GM10266 (cell line): ENCODE measurements around the gene C1QTNF1.
A peak's percentile ranks its signal among the peaks of the same experiment; 100 is the strongest.

Source experiments
- DNase-seq: peaks from one replicate; pipeline ENCODE4 v3.0.0; 2012; ENCODE audit errors: extremely low spot score
- TF ChIP-seq, protein P1 (sequence below): IDR thresholded peaks from 2 replicates; pipeline ENCODE4 v1.5.1; 2012; ENCODE audit warnings: mild to moderate bottlenecking, low read depth; ENCODE audit not compliant: control insufficient read depth, insufficient read depth; ENCODE audit errors: missing control alignments

Gene C1QTNF1

GRCh38 chr17:78988152-78988551 lies 35.8 kb upstream of the C1QTNF1 start:
- TF ChIP-seq, protein P1, sequence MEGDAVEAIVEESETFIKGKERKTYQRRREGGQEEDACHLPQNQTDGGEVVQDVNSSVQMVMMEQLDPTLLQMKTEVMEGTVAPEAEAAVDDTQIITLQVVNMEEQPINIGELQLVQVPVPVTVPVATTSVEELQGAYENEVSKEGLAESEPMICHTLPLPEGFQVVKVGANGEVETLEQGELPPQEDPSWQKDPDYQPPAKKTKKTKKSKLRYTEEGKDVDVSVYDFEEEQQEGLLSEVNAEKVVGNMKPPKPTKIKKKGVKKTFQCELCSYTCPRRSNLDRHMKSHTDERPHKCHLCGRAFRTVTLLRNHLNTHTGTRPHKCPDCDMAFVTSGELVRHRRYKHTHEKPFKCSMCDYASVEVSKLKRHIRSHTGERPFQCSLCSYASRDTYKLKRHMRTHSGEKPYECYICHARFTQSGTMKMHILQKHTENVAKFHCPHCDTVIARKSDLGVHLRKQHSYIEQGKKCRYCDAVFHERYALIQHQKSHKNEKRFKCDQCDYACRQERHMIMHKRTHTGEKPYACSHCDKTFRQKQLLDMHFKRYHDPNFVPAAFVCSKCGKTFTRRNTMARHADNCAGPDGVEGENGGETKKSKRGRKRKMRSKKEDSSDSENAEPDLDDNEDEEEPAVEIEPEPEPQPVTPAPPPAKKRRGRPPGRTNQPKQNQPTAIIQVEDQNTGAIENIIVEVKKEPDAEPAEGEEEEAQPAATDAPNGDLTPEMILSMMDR: no peak
- DNase-seq: no peak

DNA sequence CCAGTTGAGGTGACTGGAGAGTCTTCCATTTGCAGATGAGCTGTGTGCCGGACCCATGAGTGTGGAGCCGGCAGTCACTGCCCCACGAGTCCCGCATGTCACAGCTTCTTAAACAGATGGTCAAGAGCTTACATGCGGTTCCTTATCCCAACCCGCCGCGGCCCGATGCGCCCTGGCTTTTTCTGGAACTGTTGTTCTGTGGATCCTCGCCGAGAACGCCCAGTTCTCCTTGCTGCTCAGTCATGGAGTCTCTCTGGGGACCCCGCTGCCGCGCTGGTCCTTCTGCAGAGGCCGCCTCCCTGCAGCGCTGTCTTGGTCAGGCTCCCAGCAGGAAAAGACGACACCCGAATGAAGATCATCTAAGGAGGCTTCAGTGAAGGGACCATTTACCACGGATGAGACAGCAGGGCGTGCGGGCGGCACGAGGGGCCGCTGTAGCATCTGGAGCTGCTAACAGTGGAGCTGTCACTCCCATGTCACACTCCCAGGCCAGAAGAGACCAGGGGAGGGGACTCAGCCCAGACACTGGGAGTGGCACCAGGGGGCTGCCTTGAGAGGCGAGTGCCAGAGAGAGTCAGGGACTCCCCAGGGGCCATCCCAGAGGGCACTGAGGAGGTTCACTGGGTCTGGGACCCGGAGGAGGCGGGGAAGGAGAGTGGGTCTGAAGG lies 33.5 kb upstream of the C1QTNF1 start:
- no peak for DNase-seq
- TF ChIP-seq, protein P1: no peak

DNA sequence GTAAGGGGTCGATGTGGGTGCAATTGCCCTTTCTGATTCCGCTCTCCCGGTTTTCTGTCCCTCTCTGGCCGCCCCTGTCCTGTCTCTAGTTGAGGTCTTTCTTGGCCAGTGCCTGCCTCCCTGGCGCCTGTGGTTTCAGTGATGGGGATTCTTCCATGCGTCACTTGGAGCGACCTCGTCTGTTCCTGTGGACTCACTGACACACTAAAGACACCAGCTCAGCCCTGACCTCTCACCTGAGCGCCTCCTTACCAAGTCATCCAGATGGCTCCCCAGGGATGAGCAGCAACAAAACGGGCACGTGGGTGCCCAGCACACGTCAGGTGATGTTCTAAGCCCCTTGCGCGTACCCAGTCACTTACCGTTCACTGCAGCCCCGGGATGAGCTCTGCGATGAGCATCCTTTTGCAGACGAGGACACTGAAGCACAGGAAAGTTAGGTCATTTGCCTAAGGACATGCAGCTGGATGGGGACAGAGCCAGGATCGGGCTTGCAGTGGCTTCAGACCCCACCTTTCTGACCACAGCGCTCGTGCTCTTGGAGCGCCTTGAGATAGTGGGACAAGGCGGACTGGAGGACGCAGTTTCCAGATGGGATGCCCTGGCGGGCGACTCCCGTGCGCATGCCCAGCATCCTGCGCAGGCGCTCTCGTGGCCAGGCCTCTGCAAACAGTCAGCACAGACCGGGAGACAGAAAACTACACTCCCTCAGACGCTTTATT lies 32.8 kb upstream of the C1QTNF1 start:
- TF ChIP-seq, protein P1: no peak

DNA sequence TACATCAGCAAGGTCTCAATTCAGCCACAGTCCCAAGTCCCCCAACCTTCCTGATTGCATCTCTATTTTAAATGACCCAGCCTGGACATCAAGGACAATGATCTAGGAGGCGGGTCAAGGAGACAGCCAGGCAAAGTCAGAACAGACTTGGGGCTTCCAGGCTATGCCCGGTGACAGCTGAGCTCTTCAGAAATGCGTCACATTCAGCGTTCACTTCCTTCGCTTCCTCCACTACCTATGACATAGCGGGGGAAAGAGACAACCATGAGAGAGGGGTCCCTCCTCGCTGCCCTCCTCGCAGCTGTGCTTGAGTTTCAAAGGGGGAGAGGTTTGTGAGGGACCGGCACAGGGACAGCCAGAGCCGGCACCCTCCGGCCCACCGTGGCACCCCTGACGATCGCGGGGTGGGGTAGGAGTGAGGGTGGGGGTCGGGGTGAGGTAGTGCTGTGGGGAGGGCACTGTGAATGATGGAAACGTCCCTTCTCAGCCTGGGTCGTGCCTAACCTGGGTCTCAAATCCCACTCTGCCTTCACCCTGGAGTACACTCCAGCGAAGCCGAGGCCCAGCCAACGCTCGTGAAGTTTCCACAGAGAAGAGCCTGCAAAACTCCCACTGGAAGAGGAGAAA lies 31.9 kb upstream of the C1QTNF1 start:
- DNase-seq: no peak
- TF ChIP-seq, protein P1: no peak

More for the DNA sequence above, 32.8 kb upstream of the C1QTNF1 start:
- no peak for DNase-seq

GRCh38 chr17:78992542-78993212 lies 31.3 kb upstream of the C1QTNF1 start:
- TF ChIP-seq, protein P1: no peak
- DNase-seq: no peak

DNA sequence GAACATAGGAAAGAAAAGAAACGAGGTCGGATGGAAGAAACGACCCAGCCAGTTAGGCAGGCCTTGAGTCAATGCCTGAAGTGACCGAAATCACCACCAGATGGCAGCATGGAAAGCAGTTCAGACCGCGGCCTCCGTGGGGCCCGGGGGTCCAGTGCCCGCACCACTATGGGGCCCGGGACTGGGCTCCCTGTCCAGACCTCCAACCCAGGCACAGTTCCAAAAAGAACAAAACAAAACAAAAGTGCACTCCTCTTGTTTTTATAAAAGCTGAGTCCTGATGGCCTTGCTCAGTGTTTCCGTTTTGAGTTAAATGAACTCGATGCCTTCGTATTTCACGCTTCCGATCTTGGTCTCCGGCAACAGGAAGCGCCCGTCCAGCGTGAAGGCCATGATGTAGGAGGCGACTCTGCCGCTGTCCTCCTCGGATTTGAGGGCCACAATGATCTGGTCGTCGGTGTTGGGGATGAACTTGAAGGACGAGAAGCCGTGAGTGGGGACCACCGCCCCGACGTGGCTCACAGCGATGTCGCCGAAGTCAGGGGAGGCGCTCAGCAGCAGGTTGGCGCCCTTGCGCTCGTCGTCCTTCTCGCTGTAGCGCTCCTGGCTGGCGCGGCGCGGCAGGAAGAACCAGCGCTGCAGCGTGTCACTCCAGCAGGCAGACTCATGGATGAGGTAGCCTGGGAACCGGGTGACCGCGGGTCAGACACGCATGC lies 30.6 kb upstream of the C1QTNF1 start:
- DNase-seq: peak; percentile 82
- TF ChIP-seq, protein P1: peak; percentile 74
